Karpas-422 (cell line): Measurements from ENCODE around the gene AKAP8. TPM values are rescaled to one million over a fixed set of nuclear protein-coding genes. Genes with fewer than 3 reads are reported as not detected.

ENCODE experiments used
- DNase-seq: peaks from one replicate; pipeline ENCODE4 v3.0.0-alpha.2; 2015
- H2AFZ ChIP-seq: fragments of 200-600 bp; sonication (generic); 2 replicates; pipeline ENCODE4 v1.6.1; 2014; ENCODE audit warnings: antibody characterized with exemption, low read length, mixed read lengths
- H3K27ac ChIP-seq: fragments of 200-600 bp; sonication (generic); 2 replicates; pipeline ENCODE4 v1.5.1; 2014; ENCODE audit warnings: mild to moderate bottlenecking, low read length, moderate library complexity
- H3K27me3 ChIP-seq: fragments of 200-600 bp; sonication (generic); 2 replicates; pipeline ENCODE4 v1.6.1; 2014; ENCODE audit warnings: low read length, mixed read lengths
- H3K36me3 ChIP-seq: fragments of 200-600 bp; sonication (generic); 2 replicates; pipeline ENCODE4 v1.6.1; 2014; ENCODE audit warnings: low read length, mixed read lengths; ENCODE audit not compliant: insufficient read depth
- H3K4me1 ChIP-seq: fragments of 200-600 bp; sonication (generic); 2 replicates; pipeline ENCODE4 v1.6.1; 2014; ENCODE audit warnings: mild to moderate bottlenecking, low read length, mixed read lengths
- H3K4me2 ChIP-seq: fragments of 200-600 bp; sonication (generic); 2 replicates; pipeline ENCODE4 v1.6.1; 2014; ENCODE audit warnings: low read length, low read depth, mild to moderate bottlenecking; ENCODE audit not compliant: poor library complexity, severe bottlenecking
- H3K4me3 ChIP-seq: fragments of 200-600 bp; sonication (generic); 2 replicates; pipeline ENCODE4 v1.5.1; 2014; ENCODE audit warnings: mild to moderate bottlenecking, antibody characterized with exemption, low read length, mixed read lengths
- H3K79me2 ChIP-seq: fragments of 200-600 bp; sonication (generic); 2 replicates; pipeline ENCODE4 v1.6.1; 2014; ENCODE audit warnings: mild to moderate bottlenecking, low read length, mixed read lengths
- H3K9ac ChIP-seq: fragments of 200-600 bp; sonication (generic); 2 replicates; pipeline ENCODE4 v1.6.0; 2014; ENCODE audit warnings: low read length
- H3K9me2 ChIP-seq: fragments of 200-600 bp; sonication (generic), shearing (Covaris generic); replicated peaks from 2 replicates; pipeline ENCODE4 v1.6.0; 2014; ENCODE audit warnings: mild to moderate bottlenecking, low read length, moderate library complexity; ENCODE audit not compliant: insufficient read depth
- H3K9me3 ChIP-seq: fragments of 300-700, 200-600 bp; sonication (generic); 2 replicates; pipeline ENCODE4 v1.6.1; 2014; ENCODE audit warnings: low read length, mixed read lengths
- H4K20me1 ChIP-seq: fragments of 200-600 bp; sonication (generic); 2 replicates; pipeline ENCODE4 v1.6.1; 2014; ENCODE audit warnings: mild to moderate bottlenecking, antibody characterized with exemption, low read length, low read depth; ENCODE audit not compliant: insufficient read depth
- total RNA-seq: library from RNA; depleted of rRNA; stranded (reverse); fragments of >200 nt; shearing (Covaris generic); gene quantifications from 2 replicates; pipeline ENCODE4 v1.2.3, GENCODE V29; 2014; ENCODE audit warnings: low replicate concordance

Gene AKAP8
- total RNA-seq, 1 experiment from 2014 or later, result 11.7 TPM

DNA sequence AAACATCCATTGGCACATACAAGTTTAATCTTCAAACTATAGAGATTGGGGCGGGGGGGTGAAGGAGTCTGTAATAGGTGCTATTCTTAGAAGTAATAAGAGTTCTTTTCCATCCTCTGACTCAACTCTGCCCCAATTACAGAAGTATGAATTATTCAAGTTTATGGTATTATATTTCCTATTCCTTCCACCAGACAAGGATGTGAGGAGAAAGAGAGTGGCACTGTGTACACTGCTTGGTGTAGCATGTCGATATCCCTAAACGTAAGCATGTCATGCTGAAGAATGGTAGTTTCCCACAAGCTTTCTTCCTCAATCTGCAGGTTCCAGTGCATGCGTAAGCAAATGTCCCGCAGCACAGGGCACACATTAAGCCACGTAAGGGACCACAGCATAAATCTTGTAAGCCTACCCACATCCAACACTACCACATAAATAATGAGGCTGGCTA, 61.3 kb downstream of the AKAP8 start:
- Histone ChIP-seq H3K9me3 (no peaks in the 10 kb centered on the region), H3K79me2 (peaks cover 97% of the 10 kb centered on the region), H3K9ac (0 out of 2 replicates have a peak overlapping the region, but pooled peaks have one; percentile 27), H3K4me2 (peak overlapping the region; percentile 52), H3K9me2 (no peaks in the 10 kb centered on the region), H4K20me1 (peaks cover 84% of the 10 kb centered on the region), H3K4me3 (peak overlapping the region; percentile 2; the same call in 1 of the 2 replicates), H3K36me3 (peaks cover 11% of the 10 kb centered on the region; the same call in 1 of the 2 replicates), H3K4me1 (peaks cover 56% of the 10 kb centered on the region), H2AFZ (no peak overlapping the region), H3K27me3 (no peaks in the 10 kb centered on the region), H3K27ac (peak overlapping the region; percentile 39)
- peak; percentile 57 for DNase-seq

GRCh38 chr19:15317392-15318071, 62.1 kb downstream of the AKAP8 start:
- peak overlapping the region; percentile 52 for H3K4me2 ChIP-seq
- H3K4me1 ChIP-seq, result peaks cover 56% of the 10 kb centered on the region
- H4K20me1 ChIP-seq, result peaks cover 87% of the 10 kb centered on the region
- peaks cover 11% of the 10 kb centered on the region; the same call in 1 of the 2 replicates for H3K36me3 ChIP-seq
- no peaks in the 10 kb centered on the region for H3K9me2 ChIP-seq
- peak overlapping the region; percentile 39; the same call in 1 of the 2 replicates for H3K27ac ChIP-seq
- no peaks in the 10 kb centered on the region for H3K27me3 ChIP-seq
- no peak for DNase-seq
- peaks cover 98% of the 10 kb centered on the region for H3K79me2 ChIP-seq
- no peaks in the 10 kb centered on the region for H3K9me3 ChIP-seq
- H3K4me3 ChIP-seq, result no peak overlapping the region
- no peak overlapping the region for H3K9ac ChIP-seq
- no peak overlapping the region for H2AFZ ChIP-seq

DNA sequence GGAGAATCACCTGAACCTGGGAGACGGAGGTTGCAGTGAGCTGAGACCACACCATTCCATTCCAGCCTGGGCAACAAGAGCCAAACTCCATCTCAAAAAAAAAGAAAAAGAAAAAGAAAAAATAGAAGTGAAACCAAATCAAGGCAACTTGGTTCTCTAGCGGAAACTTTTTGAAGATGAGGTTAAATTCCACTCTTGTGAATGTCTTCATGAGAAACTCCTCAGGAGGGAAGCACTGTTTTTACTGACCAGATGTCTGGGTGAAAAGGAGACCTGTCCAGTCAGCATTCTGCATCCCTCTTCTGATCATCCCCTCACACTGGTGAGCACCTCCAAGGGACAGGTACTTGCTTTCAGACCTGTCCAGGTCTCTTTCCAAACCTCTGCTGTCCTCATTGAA, 63.1 kb downstream of the AKAP8 start:
- H3K4me2 ChIP-seq, result no peak overlapping the region
- no peaks in the 10 kb centered on the region for H3K27me3 ChIP-seq
- H3K9ac ChIP-seq, result no peak overlapping the region
- peaks cover 87% of the 10 kb centered on the region for H4K20me1 ChIP-seq
- H3K4me3 ChIP-seq, result no peak overlapping the region
- no peaks in the 10 kb centered on the region for H3K9me2 ChIP-seq
- DNase-seq, result no peak
- no peak overlapping the region for H3K27ac ChIP-seq
- H3K9me3 ChIP-seq, result no peaks in the 10 kb centered on the region
- peaks cover 50% of the 10 kb centered on the region for H3K4me1 ChIP-seq
- H3K79me2 ChIP-seq, result peaks cover 100% of the 10 kb centered on the region
- no peak overlapping the region for H2AFZ ChIP-seq
- peaks cover 11% of the 10 kb centered on the region; the same call in 1 of the 2 replicates for H3K36me3 ChIP-seq

- Histone ChIP-seq H3K27ac (no peak overlapping the region), H3K9me3 (no peaks in the 10 kb centered on the region), H2AFZ (no peak overlapping the region), H4K20me1 (peaks cover 82% of the 10 kb centered on the region), H3K79me2 (peaks cover 100% of the 10 kb centered on the region), H3K4me1 (peaks cover 36% of the 10 kb centered on the region), H3K36me3 (peaks cover 11% of the 10 kb centered on the region; the same call in 1 of the 2 replicates), H3K9ac (no peak overlapping the region), H3K4me2 (no peak overlapping the region), H3K4me3 (no peak overlapping the region), H3K9me2 (no peaks in the 10 kb centered on the region), H3K27me3 (no peaks in the 10 kb centered on the region)
- no peak for DNase-seq
Observed at GRCh38 chr19:15315101-15315500, 64.5 kb downstream of the AKAP8 start.

DNA sequence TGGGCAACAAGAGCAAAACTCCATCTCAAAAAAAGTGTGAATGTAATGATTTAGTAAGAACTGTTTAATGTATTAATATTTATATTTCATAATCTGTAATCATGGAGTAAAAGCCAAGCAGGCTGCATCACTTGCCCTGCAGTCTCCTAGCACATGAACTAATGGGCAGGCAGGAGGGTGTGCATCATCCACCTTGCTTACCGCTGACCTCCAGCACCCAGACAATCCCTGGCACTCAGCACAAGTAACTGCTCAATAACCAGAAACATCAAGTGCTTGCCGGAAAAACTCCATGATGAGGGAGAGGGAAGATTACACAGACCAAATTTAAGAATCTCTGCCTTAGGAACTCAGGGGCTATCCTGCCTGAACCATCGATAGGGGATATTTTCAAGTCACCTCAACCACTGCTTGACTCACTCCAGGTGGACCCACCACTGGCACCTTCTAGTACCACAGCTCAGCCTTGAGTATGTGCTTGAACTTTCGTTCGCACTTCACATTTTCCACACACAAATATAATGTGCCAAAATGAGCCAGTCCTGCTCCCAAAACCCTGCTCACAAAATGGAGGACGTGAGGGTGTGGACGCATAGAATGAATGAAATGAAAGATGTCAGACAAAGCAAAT, 65.8 kb downstream of the AKAP8 start:
- H3K79me2 ChIP-seq, result peaks cover 100% of the 10 kb centered on the region
- H3K9me2 ChIP-seq, result no peaks in the 10 kb centered on the region
- no peak overlapping the region for H3K4me3 ChIP-seq
- H3K27ac ChIP-seq, result no peak overlapping the region
- H2AFZ ChIP-seq, result no peak overlapping the region
- no peak overlapping the region for H3K9ac ChIP-seq
- no peak for DNase-seq
- H3K4me2 ChIP-seq, result no peak overlapping the region
- H4K20me1 ChIP-seq, result peaks cover 79% of the 10 kb centered on the region
- H3K27me3 ChIP-seq, result no peaks in the 10 kb centered on the region
- peaks cover 23% of the 10 kb centered on the region for H3K4me1 ChIP-seq
- peaks cover 11% of the 10 kb centered on the region; the same call in 1 of the 2 replicates for H3K36me3 ChIP-seq
- no peaks in the 10 kb centered on the region for H3K9me3 ChIP-seq

GRCh38 chr19:15307169-15307568, 72.4 kb downstream of the AKAP8 start:
- Histone ChIP-seq H3K27ac (no peak overlapping the region), H3K9ac (no peak overlapping the region), H2AFZ (no peak overlapping the region), H4K20me1 (peaks cover 64% of the 10 kb centered on the region), H3K4me2 (no peak overlapping the region), H3K27me3 (no peaks in the 10 kb centered on the region), H3K36me3 (no peaks in the 10 kb centered on the region), H3K4me1 (peaks cover 22% of the 10 kb centered on the region), H3K4me3 (no peak overlapping the region), H3K9me2 (no peaks in the 10 kb centered on the region), H3K79me2 (peaks cover 99% of the 10 kb centered on the region), H3K9me3 (no peaks in the 10 kb centered on the region)
- DNase-seq, result no peak

DNA sequence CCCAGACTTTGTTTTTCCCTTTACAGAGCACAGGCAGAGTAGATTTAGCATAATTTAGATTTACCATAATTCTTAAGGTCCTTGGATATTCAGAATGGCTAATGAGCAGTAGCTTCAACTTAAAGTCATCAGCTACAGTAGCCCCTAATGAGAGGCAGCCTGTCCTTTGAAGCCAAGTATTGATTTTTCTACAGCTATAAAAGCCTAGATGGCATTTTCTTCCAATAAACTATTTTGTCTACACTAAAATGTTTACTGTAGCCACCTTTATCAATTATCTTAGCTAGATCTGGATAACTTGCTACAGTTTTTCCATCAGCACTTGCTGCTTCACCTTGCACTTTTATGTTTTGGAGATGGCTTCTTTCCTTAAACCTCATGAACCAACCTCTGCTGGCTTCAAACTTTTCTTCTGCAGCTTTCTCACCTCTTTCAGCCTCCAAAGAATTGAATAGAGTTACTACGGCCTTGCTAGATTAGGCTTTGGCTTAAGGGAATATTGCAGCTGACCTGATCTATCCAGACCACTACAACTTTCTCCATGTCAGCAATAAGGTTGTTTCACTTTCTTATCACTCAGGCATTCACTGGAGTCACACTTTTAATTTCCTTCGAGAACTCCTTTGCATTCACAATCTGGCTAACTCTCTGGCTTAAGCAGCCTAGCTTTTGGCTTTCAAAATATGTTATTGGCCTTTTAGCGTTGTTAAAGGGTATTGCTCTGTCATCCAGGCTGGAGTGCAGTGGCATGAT, 73.8 kb downstream of the AKAP8 start:
- DNase-seq, result no peak
- Histone ChIP-seq H3K36me3 (no peaks in the 10 kb centered on the region), H3K4me1 (peaks cover 26% of the 10 kb centered on the region), H4K20me1 (peaks cover 62% of the 10 kb centered on the region), H3K9me3 (no peaks in the 10 kb centered on the region), H3K9me2 (no peaks in the 10 kb centered on the region), H3K9ac (no peak overlapping the region), H3K4me2 (no peak overlapping the region), H3K27ac (no peak overlapping the region), H2AFZ (no peak overlapping the region), H3K4me3 (no peak overlapping the region), H3K79me2 (peaks cover 98% of the 10 kb centered on the region), H3K27me3 (no peaks in the 10 kb centered on the region)
